GM15510 (cell line): Measurements from ENCODE around the gene ZFP42.

Experiments
- POLR2A ChIP-seq: IDR thresholded peaks from 3 replicates; pipeline ENCODE4 v1.6.1; 2011; ENCODE audit warnings: borderline replicate concordance; ENCODE audit not compliant: insufficient read length; ENCODE audit errors: extremely low read depth

Gene ZFP42

GRCh38 chr4:188008377-188008776 lies 12.8 kb downstream of the ZFP42 start:
- no peak for TF ChIP-seq POLR2A

GRCh38 chr4:188012426-188012945 lies 16.9 kb downstream of the ZFP42 start:
- TF ChIP-seq POLR2A, result no peak

GRCh38 chr4:188015025-188015940 lies 19.7 kb downstream of the ZFP42 start:
- TF ChIP-seq POLR2A, result no peak

GRCh38 chr4:188016754-188017153 lies 21.2 kb downstream of the ZFP42 start:
- no peak for TF ChIP-seq POLR2A

GRCh38 chr4:188018262-188018661 lies 22.7 kb downstream of the ZFP42 start:
- no peak for TF ChIP-seq POLR2A

GRCh38 chr4:188021548-188022249 lies 26.1 kb downstream of the ZFP42 start:
- no peak for TF ChIP-seq POLR2A

- no peak for TF ChIP-seq POLR2A
Observed at GRCh38 chr4:188023682-188024081, 28.1 kb downstream of the ZFP42 start.

- TF ChIP-seq POLR2A, result no peak
Observed at GRCh38 chr4:188025476-188025875, 29.9 kb downstream of the ZFP42 start.

- TF ChIP-seq POLR2A, result no peak
Observed at GRCh38 chr4:188029114-188029513, 33.5 kb downstream of the ZFP42 start.

GRCh38 chr4:188030401-188030800 lies 34.8 kb downstream of the ZFP42 start:
- TF ChIP-seq POLR2A, result no peak

- TF ChIP-seq POLR2A, result no peak
Observed at GRCh38 chr4:188031751-188032150, 36.2 kb downstream of the ZFP42 start.

- no peak for TF ChIP-seq POLR2A
Observed at GRCh38 chr4:188032170-188032569, 36.6 kb downstream of the ZFP42 start.

- no peak for TF ChIP-seq POLR2A
Observed at GRCh38 chr4:188032583-188032982, 37.0 kb downstream of the ZFP42 start.

- no peak for TF ChIP-seq POLR2A
Observed at GRCh38 chr4:188037003-188037713, 41.6 kb downstream of the ZFP42 start.

GRCh38 chr4:188041721-188042120 lies 46.1 kb downstream of the ZFP42 start:
- no peak for TF ChIP-seq POLR2A
